Naive thymus-derived CD4-positive, alpha-beta T cell (primary cell): ENCODE measurements around the gene FCRLA. TPM values are rescaled to one million over a fixed set of nuclear protein-coding genes. Genes with fewer than 3 reads are reported as not detected.

Experiments
- ATAC-seq: fragments of 150-1000 bp; cut with Tn5 transposase; 2 replicates; pipeline ENCODE4 v1.10.0; 2021; ENCODE audit warnings: mild to moderate bottlenecking, moderate library complexity
- CTCF ChIA-PET: fragments of 350-600 bp; sonication (Branson Sonifier 250); formaldehyde crosslinking; loops from one replicate; lab custom pipeline; 2021; ENCODE audit warnings: antibody characterized with exemption; lab: Charles Lee
- POLR2A ChIA-PET: fragments of 350-600 bp; sonication (Branson Sonifier 250); formaldehyde crosslinking; loops from one replicate; lab custom pipeline; 2021; ENCODE audit warnings: antibody characterized with exemption, inconsistent platforms; lab: Charles Lee
- DNase-seq, 9 donors: peaks; one replicate each; pipeline versions ENCODE4 v3.0.0 to v3.0.0-alpha.2; 2020 to 2022; ENCODE audit warnings: mixed read lengths in 1 of 9
- H3K27ac ChIP-seq: one replicate; pipeline ENCODE4 v1.7.0; 2013; ENCODE audit warnings: mild to moderate bottlenecking, low read depth, low read length, moderate library complexity
- H3K27me3 ChIP-seq, 2 donors: one replicate each; pipeline ENCODE4 v1.7.0; 2013; ENCODE audit warnings: low read length in 2 of 2, mild to moderate bottlenecking in 2 of 2, moderate library complexity in 2 of 2; ENCODE audit not compliant: control insufficient read depth in 2 of 2, insufficient read depth in 2 of 2
- H3K36me3 ChIP-seq, 3 experiments: 1 replicate in 2 of 3; 2 replicates in 1 of 3; pipeline ENCODE4 v1.7.0; 2013; ENCODE audit warnings: low read length in 3 of 3, mild to moderate bottlenecking in 3 of 3, moderate library complexity in 1 of 3; ENCODE audit not compliant: insufficient read depth in 3 of 3, control insufficient read depth in 2 of 3
- H3K4me1 ChIP-seq, 2 donors: one replicate each; pipeline ENCODE4 v1.7.0; 2013; ENCODE audit warnings: low read length in 2 of 2, mild to moderate bottlenecking in 2 of 2, moderate library complexity in 1 of 2; ENCODE audit not compliant: control insufficient read depth in 2 of 2, insufficient read depth in 2 of 2
- H3K4me3 ChIP-seq: 2 replicates; pipeline ENCODE4 v1.7.0; 2013; ENCODE audit warnings: mild to moderate bottlenecking, low read length
- H3K9me3 ChIP-seq, 3 experiments: 1 replicate in 2 of 3; 2 replicates in 1 of 3; pipeline ENCODE4 v1.7.0; 2013; ENCODE audit warnings: low read length in 3 of 3; ENCODE audit not compliant: control insufficient read depth in 2 of 3
- H3K27ac Mint-ChIP-seq, 9 donors: one replicate each; pipeline ENCODE4 v1.8.0; 2020 to 2022; ENCODE audit warnings: mixed read lengths in 9 of 9, mild to moderate bottlenecking in 8 of 9, moderate library complexity in 5 of 9, inconsistent platforms in 2 of 9
- H3K27me3 Mint-ChIP-seq, 5 donors: one replicate each; pipeline ENCODE4 v1.8.0; 2021 to 2022; ENCODE audit warnings: mixed read lengths in 5 of 5, mild to moderate bottlenecking in 1 of 5
- H3K36me3 Mint-ChIP-seq, 5 donors: one replicate each; pipeline ENCODE4 v1.8.0; 2020 to 2022; ENCODE audit warnings: mixed read lengths in 5 of 5, mild to moderate bottlenecking in 3 of 5, inconsistent platforms in 1 of 5
- H3K4me1 Mint-ChIP-seq, 7 donors: one replicate each; pipeline ENCODE4 v1.8.0; 2020 to 2022; ENCODE audit warnings: mixed read lengths in 7 of 7, mild to moderate bottlenecking in 3 of 7, inconsistent platforms in 1 of 7
- H3K4me3 Mint-ChIP-seq, 10 donors: one replicate each; pipeline ENCODE4 v1.8.0; 2020 to 2022; ENCODE audit warnings: mild to moderate bottlenecking in 10 of 10, mixed read lengths in 10 of 10, moderate library complexity in 6 of 10, inconsistent platforms in 2 of 10
- H3K9me3 Mint-ChIP-seq, 11 donors: one replicate each; pipeline ENCODE4 v1.8.0; 2020 to 2022; ENCODE audit warnings: mixed read lengths in 11 of 11, mild to moderate bottlenecking in 4 of 11, inconsistent platforms in 1 of 11, moderate library complexity in 1 of 11
- intact Hi-C, 2 donors: fragments of 100-400 bp; cut with micrococcal nuclease; formaldehyde crosslinking; loops; one replicate each; pipeline ENCODE4 v1.15.1; 2023
- polyA plus RNA-seq, 2 donors: library from polyadenylated mRNA; unstranded; fragments of 300-500 nt; fragmentation: Illumina TruSeq; gene quantifications; one replicate each; pipeline ENCODE4 v1.2.3, GENCODE V29; 2021
- total RNA-seq, 6 experiments: library from RNA in 5 of 6; stranded (reverse) in 5 of 6; gene quantifications; 1 replicate in 5 of 6; 2 replicates in 1 of 6; pipeline ENCODE4 v1.2.3 and lab custom pipeline; 2021 to 2026

FCRLA gene
- total and polyA plus RNA-seq, 7 experiments from 2014 or later, result 0.32 to 1.8 (median 0.57) TPM; not detected in 1

- peaks cover 21 to 47% (median 35%) of the 10 kb centered on the region in 7 donors for H3K4me1 Mint-ChIP-seq
- Histone ChIP-seq H3K9me3 (no peaks in the 10 kb centered on the region), H3K27ac (no peak overlapping the region), H3K36me3 (no peaks in the 10 kb centered on the region), H3K4me3 (no peak overlapping the region), H3K4me1 (peaks cover 11 to 16% of the 10 kb centered on the region in 2 donors), H3K27me3 (no peaks in the 10 kb centered on the region)
- intact Hi-C loops, result loop anchor here (5.0 to 10.0 kb wide), 4 partner anchors 46 to 1804 kb away; partner anchors contain the start of genes TAGLN2 (in 1 of the 2) and TOMM40L (in 1 of the 2)
- H3K27me3 Mint-ChIP-seq, result peaks cover 0 to 72% (median 0%) of the 10 kb centered on the region in 5 donors
- H3K9me3 Mint-ChIP-seq, result peaks cover 0 to 2% (median 0%) of the 10 kb centered on the region in 11 donors
- ChIA-PET POLR2A (interaction anchor here (0.7 to 5.3 kb wide), 4 partner anchors 9 to 336 kb away, joined by 3 to 60 read pairs (median 5); no protein-coding TSS in a partner anchor), CTCF (interaction anchor here (0.7 to 1.4 kb wide), 2 partner anchors 9 to 241 kb away, joined by 7 to 9 read pairs; no protein-coding TSS in a partner anchor)
- peak overlapping the region in 4 of 10 donors; percentile 5 to 100 (median 99) for H3K4me3 Mint-ChIP-seq
- peaks cover 0 to 3% (median 0%) of the 10 kb centered on the region in 5 donors for H3K36me3 Mint-ChIP-seq
- DNase-seq (no peak), ATAC-seq (no peak)
- H3K27ac Mint-ChIP-seq, result peak overlapping the region in 1 of 9 donors; percentile 1
Measured at GRCh38 chr1:161728376-161729226, 21.6 kb downstream of the FCRLA start.

- Mint-ChIP-seq H3K27me3 (peaks cover 0 to 68% (median 0%) of the 10 kb centered on the region in 5 donors), H3K4me1 (peaks cover 21 to 43% (median 30%) of the 10 kb centered on the region in 7 donors), H3K36me3 (peaks cover 0 to 3% (median 0%) of the 10 kb centered on the region in 5 donors), H3K27ac (peak overlapping the region in 1 of 9 donors; percentile 3), H3K9me3 (peaks cover 0 to 2% (median 0%) of the 10 kb centered on the region in 11 donors), H3K4me3 (peak overlapping the region in 2 of 10 donors; percentile 6 to 33)
- Histone ChIP-seq H3K27ac (no peak overlapping the region), H3K27me3 (no peaks in the 10 kb centered on the region), H3K9me3 (no peaks in the 10 kb centered on the region), H3K36me3 (no peaks in the 10 kb centered on the region), H3K4me1 (peaks cover 11 to 16% of the 10 kb centered on the region in 2 donors), H3K4me3 (no peak overlapping the region)
- peak in 1 of 9 donors; percentile 38 for DNase-seq
- ATAC-seq, result no peak
- CTCF ChIA-PET, result no interaction called here
- intact Hi-C loops, result no loop called here
- POLR2A ChIA-PET, result interaction anchor here (0.6 to 5.3 kb wide), 2 partner anchors 8 to 83 kb away, joined by 7 to 60 read pairs; no protein-coding TSS in a partner anchor
Measured at GRCh38 chr1:161730050-161730564, 23.1 kb downstream of the FCRLA start.

- no peak overlapping the region for H3K4me3 ChIP-seq
- Mint-ChIP-seq H3K27me3 (peaks cover 0 to 66% (median 5%) of the 10 kb centered on the region in 5 donors), H3K27ac (peak overlapping the region in 1 of 9 donors; percentile 32), H3K4me1 (peaks cover 18 to 33% (median 30%) of the 10 kb centered on the region in 7 donors), H3K36me3 (peaks cover 0 to 3% (median 0%) of the 10 kb centered on the region in 5 donors), H3K9me3 (peaks cover 0 to 2% (median 0%) of the 10 kb centered on the region in 11 donors), H3K4me3 (no peak overlapping the region)
- DNase-seq (no peak), ATAC-seq (no peak)
- no peaks in the 10 kb centered on the region for H3K36me3 ChIP-seq
- intact Hi-C loops, result no loop called here
- H3K27ac ChIP-seq, result no peak overlapping the region
- H3K9me3 ChIP-seq, result no peaks in the 10 kb centered on the region
- peaks cover 11 to 16% of the 10 kb centered on the region in 2 donors for H3K4me1 ChIP-seq
- no peaks in the 10 kb centered on the region for H3K27me3 ChIP-seq
- ChIA-PET POLR2A (no interaction called here), CTCF (no interaction called here)
Measured at GRCh38 chr1:161731241-161731640, 24.2 kb downstream of the FCRLA start.

- peaks cover 18 to 35% (median 30%) of the 10 kb centered on the region in 7 donors for H3K4me1 Mint-ChIP-seq
Measured at GRCh38 chr1:161731981-161732718, 25.1 kb downstream of the FCRLA start.

GRCh38 chr1:161733526-161733925 is 26.5 kb downstream of the FCRLA start:
- DNase-seq (no peak), ATAC-seq (no peak)
- Mint-ChIP-seq H3K27ac (no peak overlapping the region), H3K4me3 (no peak overlapping the region), H3K9me3 (no peaks in the 10 kb centered on the region), H3K4me1 (peaks cover 10 to 28% (median 21%) of the 10 kb centered on the region in 7 donors), H3K36me3 (peaks cover 0 to 3% (median 0%) of the 10 kb centered on the region in 5 donors), H3K27me3 (peaks cover 0 to 64% (median 5%) of the 10 kb centered on the region in 5 donors)
- no peaks in the 10 kb centered on the region for H3K9me3 ChIP-seq
- H3K36me3 ChIP-seq, result no peaks in the 10 kb centered on the region
- peaks cover 0 to 13% of the 10 kb centered on the region in 2 donors for H3K4me1 ChIP-seq
- intact Hi-C loops, result no loop called here
- CTCF ChIA-PET, result no interaction called here
- H3K27me3 ChIP-seq, result no peaks in the 10 kb centered on the region
- H3K4me3 ChIP-seq, result no peak overlapping the region
- H3K27ac ChIP-seq, result no peak overlapping the region
- POLR2A ChIA-PET, result interaction anchor here (1.2 kb wide), 1 partner anchor 15 kb away, joined by 3 read pairs; no protein-coding TSS in a partner anchor

More at GRCh38 chr1:161731981-161732718, 25.1 kb downstream of the FCRLA start:
- H3K36me3 Mint-ChIP-seq, result peaks cover 0 to 3% (median 0%) of the 10 kb centered on the region in 5 donors
- H3K27me3 ChIP-seq, result no peaks in the 10 kb centered on the region
- no peak for ATAC-seq
- intact Hi-C loops, result no loop called here
- H3K9me3 ChIP-seq, result no peaks in the 10 kb centered on the region
- no peak overlapping the region for H3K4me3 Mint-ChIP-seq
- DNase-seq, result no peak
- peaks cover 0 to 2% (median 0%) of the 10 kb centered on the region in 11 donors for H3K9me3 Mint-ChIP-seq
- H3K36me3 ChIP-seq, result no peaks in the 10 kb centered on the region
- H3K4me3 ChIP-seq, result no peak overlapping the region
- H3K27me3 Mint-ChIP-seq, result peaks cover 0 to 69% (median 5%) of the 10 kb centered on the region in 5 donors
- POLR2A ChIA-PET, result no interaction called here
- H3K27ac Mint-ChIP-seq, result peak overlapping the region in 1 of 9 donors; percentile 32
- H3K4me1 ChIP-seq, result peaks cover 10 to 16% of the 10 kb centered on the region in 2 donors
- CTCF ChIA-PET, result interaction anchor here (1.2 kb wide), 1 partner anchor 9 kb away, joined by 4 read pairs; no protein-coding TSS in a partner anchor
- no peak overlapping the region for H3K27ac ChIP-seq

GRCh38 chr1:161735837-161736236 is 28.8 kb downstream of the FCRLA start:
- CTCF ChIA-PET, result no interaction called here
- H3K27me3 ChIP-seq, result no peaks in the 10 kb centered on the region

More at GRCh38 chr1:161735837-161736236, 28.8 kb downstream of the FCRLA start:
- Mint-ChIP-seq H3K9me3 (no peaks in the 10 kb centered on the region), H3K27ac (no peak overlapping the region), H3K36me3 (no peaks in the 10 kb centered on the region), H3K4me1 (peaks cover 4 to 30% (median 14%) of the 10 kb centered on the region in 7 donors), H3K27me3 (peaks cover 0 to 52% (median 5%) of the 10 kb centered on the region in 5 donors), H3K4me3 (no peak overlapping the region)
- no peak for ATAC-seq
- intact Hi-C loops, result no loop called here
- H3K36me3 ChIP-seq, result no peaks in the 10 kb centered on the region
- H3K4me3 ChIP-seq, result no peak overlapping the region
- POLR2A ChIA-PET, result interaction anchor here (0.8 to 5.9 kb wide), 2 partner anchors 8 to 1634 kb away, joined by 3 to 60 read pairs; no protein-coding TSS in a partner anchor
- peaks cover 0 to 23% of the 10 kb centered on the region in 2 donors for H3K4me1 ChIP-seq
- no peak for DNase-seq
- no peaks in the 10 kb centered on the region for H3K9me3 ChIP-seq
- no peak overlapping the region for H3K27ac ChIP-seq
